HT1080 (cell line): ENCODE results near the gene MRTFA. TPM values are rescaled to one million over a fixed set of nuclear protein-coding genes. Genes with fewer than 3 reads are reported as not detected.
"Not testable (repeated sequence)": the region's sequence is repeated elsewhere in the genome, so short reads cannot be mapped to it uniquely, and the experiment has no call there.

ENCODE experiments used
- DNase-seq: peaks from one replicate; pipeline ENCODE4 v3.0.0-alpha.2; 2015; ENCODE audit warnings: low read depth
- total RNA-seq: library from RNA; depleted of rRNA; stranded (reverse); fragments of >200 nt; shearing (Covaris generic); gene quantifications from 2 replicates; pipeline ENCODE4 v1.2.3, GENCODE V29; 2014

Gene MRTFA
- total RNA-seq, 1 experiment from 2014 or later = 23.9 TPM

GRCh38 chr22:40628354-40629042, 8.0 kb downstream of the MRTFA start:
- DNase-seq = no peak

GRCh38 chr22:40627612-40628011, 8.9 kb downstream of the MRTFA start:
- no peak for DNase-seq

GRCh38 chr22:40626851-40627250, 9.7 kb downstream of the MRTFA start:
- DNase-seq = no peak

GRCh38 chr22:40625794-40626193, 10.7 kb downstream of the MRTFA start:
- DNase-seq = not testable (repeated sequence)

- not testable (repeated sequence) for DNase-seq
Observed at GRCh38 chr22:40625281-40625680, 11.2 kb downstream of the MRTFA start.

- DNase-seq = no peak
Observed at GRCh38 chr22:40624770-40625169, 11.7 kb downstream of the MRTFA start.

GRCh38 chr22:40621309-40622151, 15.0 kb downstream of the MRTFA start:
- DNase-seq = no peak

GRCh38 chr22:40620464-40621046, 16.0 kb downstream of the MRTFA start:
- DNase-seq = peak; percentile 69

- no peak for DNase-seq
Observed at GRCh38 chr22:40618400-40618799, 18.1 kb downstream of the MRTFA start.

GRCh38 chr22:40616578-40616977, 19.9 kb downstream of the MRTFA start:
- DNase-seq = no peak

GRCh38 chr22:40613067-40613466, 23.5 kb downstream of the MRTFA start:
- no peak for DNase-seq

GRCh38 chr22:40612291-40612751, 24.2 kb downstream of the MRTFA start:
- no peak for DNase-seq

GRCh38 chr22:40611606-40612005, 24.9 kb downstream of the MRTFA start:
- no peak for DNase-seq

- no peak for DNase-seq
Observed at GRCh38 chr22:40610329-40610850, 26.1 kb downstream of the MRTFA start.

GRCh38 chr22:40609216-40609615, 27.3 kb downstream of the MRTFA start:
- no peak for DNase-seq

GRCh38 chr22:40607506-40607905, 29.0 kb downstream of the MRTFA start:
- no peak for DNase-seq

- DNase-seq = no peak
Observed at GRCh38 chr22:40606306-40606705, 30.2 kb downstream of the MRTFA start.

GRCh38 chr22:40605761-40606160, 30.8 kb downstream of the MRTFA start:
- no peak for DNase-seq

- DNase-seq = peak; percentile 40
Observed at GRCh38 chr22:40603088-40603605, 33.4 kb downstream of the MRTFA start.

GRCh38 chr22:40602231-40602630, 34.3 kb downstream of the MRTFA start:
- no peak for DNase-seq

- DNase-seq = no peak
Observed at GRCh38 chr22:40599731-40600130, 36.8 kb downstream of the MRTFA start.

GRCh38 chr22:40598712-40599111, 37.8 kb downstream of the MRTFA start:
- not testable (repeated sequence) for DNase-seq
